PFSK-1 (cell line): ENCODE results near the gene ARHGEF12.
A peak's percentile ranks its signal among the peaks of the same experiment; 100 is the strongest.

Experiments used
- FOXP2 ChIP-seq: optimal IDR thresholded peaks from 2 replicates; pipeline ENCODE3; 2011; ENCODE audit warnings: borderline replicate concordance, control low read depth, inconsistent platforms; ENCODE audit not compliant: insufficient read depth; ENCODE audit errors: extremely low read length, extremely low read depth
- POLR2AphosphoS5 ChIP-seq: IDR thresholded peaks from 2 replicates; pipeline ENCODE4 v1.6.1; 2012; ENCODE audit warnings: low read depth, mild to moderate bottlenecking, control low read depth, low read length, moderate library complexity
- REST ChIP-seq, 2 experiments: IDR thresholded peaks; 2 replicates each; pipeline versions ENCODE4 v1.6.1 to v1.8.0; 2011 to 2012; ENCODE audit warnings: low read depth in 2 of 2, low read length in 2 of 2, control low read depth in 1 of 2, inconsistent platforms in 1 of 2, mild to moderate bottlenecking in 1 of 2, moderate library complexity in 1 of 2; ENCODE audit not compliant: insufficient read depth in 1 of 2
- SIN3A ChIP-seq: IDR thresholded peaks from 2 replicates; pipeline ENCODE4 v1.6.1; 2012; ENCODE audit warnings: mild to moderate bottlenecking, low read length, moderate library complexity, borderline replicate concordance; ENCODE audit not compliant: insufficient read depth
- TAF1 ChIP-seq: IDR thresholded peaks from 2 replicates; pipeline ENCODE4 v1.6.1; 2012; ENCODE audit warnings: low read length, control low read depth, borderline replicate concordance; ENCODE audit not compliant: insufficient read depth

GRCh38 chr11:120324932-120325810 lies 11.0 kb upstream of the ARHGEF12 start, which contains the start of gene TLCD5:
- TF ChIP-seq POLR2AphosphoS5: peak; percentile 84
- peak in 1 of 2 experiments; percentile 26; a peak in 1 of 4 replicates for TF ChIP-seq REST (IDR thresholded peaks at IDR 0.05; ENCODE audit: insufficient read depth in 1 of 2, low read depth in 2 of 2, low read length in 2 of 2)
- TF ChIP-seq SIN3A: no peak
- peak; percentile 91 for TF ChIP-seq TAF1
- peak; percentile 80 for TF ChIP-seq FOXP2
